ENCODE measurements around the gene ARHGEF18.
"Not testable (repeated sequence)": the region's sequence is repeated elsewhere in the genome, so short reads cannot be mapped to it uniquely, and the experiment has no call there.

ARHGEF18 gene

DNA sequence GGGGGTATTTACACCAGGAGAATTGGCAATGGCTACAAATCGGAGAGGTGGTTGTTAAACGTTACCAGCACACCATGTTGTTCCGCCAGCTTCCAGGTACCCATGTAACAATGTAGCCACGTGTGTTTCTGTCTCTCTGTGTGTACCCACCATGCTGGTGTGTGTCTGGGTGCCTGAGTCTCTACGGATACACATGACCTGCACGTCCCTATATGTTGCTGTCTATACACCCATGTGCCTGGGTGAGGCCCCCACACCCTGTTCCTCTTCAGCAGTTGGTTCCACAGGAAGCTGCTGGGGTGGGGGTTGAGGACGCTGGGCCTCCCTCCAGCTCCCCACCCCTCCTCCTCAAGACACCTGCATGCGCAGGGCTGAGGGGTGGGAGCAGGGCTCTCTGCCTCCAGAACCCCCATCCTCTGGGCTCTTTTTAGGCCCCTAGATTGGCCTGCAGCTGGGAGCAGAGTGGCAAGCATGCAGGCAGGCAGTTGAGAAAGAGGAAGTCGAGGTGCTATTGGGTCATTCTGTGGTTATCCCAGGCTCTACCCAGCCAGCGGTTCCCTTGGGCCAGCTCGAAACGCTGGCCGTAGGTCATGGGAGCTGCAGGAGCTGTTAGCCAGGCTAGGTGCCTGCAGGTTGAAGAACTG is at the start of gene ARHGEF18:
Gene ARHGEF18, plus strand, starts transcription at position 351 of the 644 bp plus-strand sequence. CDS start 13,954 bp downstream, outside the sequence.
- no peak for TF ChIP-seq CTCF (IDR thresholded peaks at IDR 0.05; ENCODE audit: extremely low read depth, missing control alignments)
- DNase-seq (ENCODE audit: low spot score), result peak; percentile 48

DNA sequence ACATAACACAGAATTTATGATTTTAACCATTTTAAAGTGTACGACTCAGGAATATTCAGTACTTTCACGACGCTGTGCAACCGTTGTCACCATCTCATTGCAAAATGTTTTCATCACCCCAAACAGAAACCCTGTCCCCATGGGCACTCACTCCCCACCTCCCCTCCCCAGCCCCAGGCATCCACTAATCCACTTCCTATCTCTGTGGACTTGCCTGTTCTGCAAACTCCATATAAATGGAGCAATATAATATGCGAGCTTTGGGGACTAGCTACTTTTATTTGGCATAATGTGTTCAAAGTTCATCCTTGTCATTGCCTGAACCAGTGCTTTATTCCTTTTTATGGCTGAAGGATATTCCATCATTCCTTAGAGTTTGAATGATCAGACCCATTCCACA is 47.2 kb upstream of the ARHGEF18 start:
- TF ChIP-seq CTCF (IDR thresholded peaks at IDR 0.05; ENCODE audit: extremely low read depth, missing control alignments), result no peak
- no peak for DNase-seq (ENCODE audit: low spot score)

DNA sequence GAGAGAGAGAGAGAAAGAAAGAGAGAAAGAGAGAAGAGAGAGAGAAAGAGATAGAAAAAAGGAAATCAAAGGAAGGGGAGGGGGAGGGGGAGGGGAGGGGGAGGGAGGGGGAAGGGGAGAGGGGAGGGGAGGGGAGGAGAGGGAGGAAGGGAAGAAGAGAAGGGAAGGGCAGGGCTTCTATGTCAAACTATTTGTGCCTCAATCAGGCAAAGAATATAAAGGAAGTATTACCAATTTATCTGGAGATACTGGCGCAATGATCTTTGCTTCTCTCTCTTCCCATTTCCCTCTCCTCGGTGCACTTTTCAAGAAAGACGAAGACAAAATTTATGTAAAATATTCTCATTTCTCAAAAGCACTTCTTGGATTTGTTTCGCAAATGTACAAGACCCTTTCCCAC is 45.3 kb upstream of the ARHGEF18 start:
- no peak for TF ChIP-seq CTCF (IDR thresholded peaks at IDR 0.05; ENCODE audit: extremely low read depth, missing control alignments)
- no peak for DNase-seq (ENCODE audit: low spot score)

DNA sequence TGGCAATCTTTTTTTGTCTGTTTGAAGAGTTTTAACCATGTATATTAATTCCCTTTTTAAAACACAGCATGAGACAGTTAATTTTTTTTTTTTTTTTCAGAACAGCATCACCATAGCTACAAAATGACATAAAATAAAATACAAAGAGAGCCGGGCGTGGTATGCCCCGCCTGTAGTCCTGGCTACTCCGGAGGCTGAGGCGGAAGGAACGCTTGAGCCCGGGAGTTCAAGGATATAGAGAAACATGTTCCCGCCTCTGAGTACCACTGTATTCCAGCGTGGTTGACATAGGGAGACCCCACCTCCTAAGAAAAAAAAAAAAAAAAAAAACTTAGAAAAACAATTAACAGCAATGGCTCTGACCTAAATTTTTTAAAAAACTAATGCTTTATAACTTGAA is 44.5 kb upstream of the ARHGEF18 start:
- no peak for TF ChIP-seq CTCF (IDR thresholded peaks at IDR 0.05; ENCODE audit: extremely low read depth, missing control alignments)
- DNase-seq (ENCODE audit: low spot score), result no peak

GRCh38 chr19:7307590-7308218 is 41.0 kb upstream of the ARHGEF18 start:
- no peak for TF ChIP-seq CTCF (IDR thresholded peaks at IDR 0.05; ENCODE audit: extremely low read depth, missing control alignments)
- no peak for DNase-seq (ENCODE audit: low spot score)

- not testable (repeated sequence) for DNase-seq (ENCODE audit: low spot score)
Measured at GRCh38 chr19:7308327-7308726, 40.4 kb upstream of the ARHGEF18 start.

GRCh38 chr19:7311911-7312310 is 36.8 kb upstream of the ARHGEF18 start:
- no peak for DNase-seq (ENCODE audit: low spot score)
- no peak for TF ChIP-seq CTCF (IDR thresholded peaks at IDR 0.05; ENCODE audit: extremely low read depth, missing control alignments)

GRCh38 chr19:7312816-7313215 is 35.9 kb upstream of the ARHGEF18 start:
- no peak for TF ChIP-seq CTCF (IDR thresholded peaks at IDR 0.05; ENCODE audit: extremely low read depth, missing control alignments)
- DNase-seq (ENCODE audit: low spot score), result no peak

All from GM20000 (cell line).